Suprapubic skin (tissue), 4 donors: ENCODE measurements around the gene RAB44. TPM values are rescaled to one million over a fixed set of nuclear protein-coding genes. Genes with fewer than 3 reads are reported as not detected.

ENCODE experiments used
- DNase-seq, 2 donors: peaks; one replicate each; pipeline ENCODE4 v3.0.0-alpha.2; 2019; ENCODE audit warnings: low spot score in 2 of 2
- H3K27ac ChIP-seq: fragments of 200-600 bp; sonication (generic); one replicate; pipeline ENCODE4 v1.5.1; 2019
- H3K27me3 ChIP-seq: fragments of 200-600 bp; sonication (generic); one replicate; pipeline ENCODE4 v1.5.1; 2019
- H3K36me3 ChIP-seq: fragments of 200-600 bp; sonication (generic); one replicate; pipeline ENCODE4 v1.5.1; 2019
- H3K4me1 ChIP-seq: fragments of 200-600 bp; sonication (generic); one replicate; pipeline ENCODE4 v1.5.1; 2019
- H3K4me3 ChIP-seq: fragments of 200-600 bp; sonication (generic); one replicate; pipeline ENCODE4 v1.5.1; 2019; ENCODE audit warnings: mild to moderate bottlenecking
- H3K9me3 ChIP-seq: fragments of 200-600 bp; sonication (generic); one replicate; pipeline ENCODE4 v1.5.1; 2019
- CTCF ChIP-seq, 2 donors: fragments of 200-600 bp in 1 of 2; fragments of 450-650 bp in 1 of 2; sonication (generic) in 1 of 2; IDR thresholded peaks; one replicate each; pipeline ENCODE4 v1.5.1; 2016 to 2019; ENCODE audit warnings: antibody characterized with exemption in 2 of 2, mild to moderate bottlenecking in 1 of 2, moderate library complexity in 1 of 2
- EP300 ChIP-seq: sonication (generic); formaldehyde crosslinking; IDR thresholded peaks from one replicate; pipeline ENCODE4 v1.6.1; 2017; ENCODE audit warnings: antibody characterized with exemption
- POLR2A ChIP-seq, 2 donors: fragments of 450-650 bp; IDR thresholded peaks; one replicate each; pipeline ENCODE4 v1.6.1; 2017; ENCODE audit warnings: antibody characterized with exemption in 2 of 2, mild to moderate bottlenecking in 2 of 2, moderate library complexity in 2 of 2
- POLR2AphosphoS5 ChIP-seq, 3 donors: sonication (generic); formaldehyde crosslinking; IDR thresholded peaks; one replicate each; pipeline ENCODE4 v1.6.1; 2017; ENCODE audit warnings: antibody characterized with exemption in 3 of 3
- WGBS: methylation state at CpG from one replicate; pipeline ENCODE4 v1.1.5; 2018; 5-methylcytosine and 5-hydroxymethylcytosine counted together
- total RNA-seq, 4 donors: library from RNA; depleted of rRNA; stranded (reverse); fragments of >200 nt; gene quantifications; one replicate each; pipeline ENCODE4 v1.1.0, GENCODE V29; 2016

The RAB44 gene
- total RNA-seq, 4 donors from 2014 or later: 0.16 to 1.1 (median 0.17) TPM; not detected in 1

GRCh38 chr6:36660771-36661471, 36.7 kb upstream of the RAB44 start:
- H3K4me3 ChIP-seq: peak overlapping the region; percentile 19
- no peak for TF ChIP-seq CTCF (IDR thresholded peaks at IDR 0.05)
- TF ChIP-seq POLR2AphosphoS5 (IDR thresholded peaks at IDR 0.05): no peak
- TF ChIP-seq EP300: no peak
- TF ChIP-seq POLR2A (IDR thresholded peaks at IDR 0.05): no peak

GRCh38 chr6:36662380-36662779, 35.2 kb upstream of the RAB44 start:
- Histone ChIP-seq H3K27ac (peak overlapping the region; percentile 35), H3K9me3 (no peaks in the 10 kb centered on the region), H3K4me1 (peaks cover 53% of the 10 kb centered on the region), H3K36me3 (no peaks in the 10 kb centered on the region), H3K27me3 (no peaks in the 10 kb centered on the region), H3K4me3 (no peak overlapping the region)
- 60% methylated on average over 5 of the region's 5 CpGs for WGBS
- no peak for DNase-seq
- TF ChIP-seq POLR2AphosphoS5 (IDR thresholded peaks at IDR 0.05): no peak
- no peak for TF ChIP-seq EP300
- no peak for TF ChIP-seq POLR2A (IDR thresholded peaks at IDR 0.05)
- TF ChIP-seq CTCF (IDR thresholded peaks at IDR 0.05): no peak

More at GRCh38 chr6:36660771-36661471, 36.7 kb upstream of the RAB44 start:
- Histone ChIP-seq H3K27me3 (no peaks in the 10 kb centered on the region), H3K36me3 (no peaks in the 10 kb centered on the region), H3K4me1 (peaks cover 42% of the 10 kb centered on the region), H3K27ac (no peak overlapping the region), H3K9me3 (no peaks in the 10 kb centered on the region)
- WGBS: 68% methylated on average over 11 of the region's 44 CpGs
- DNase-seq: peak in 1 of 2 donors; percentile 80

GRCh38 chr6:36662827-36663256, 34.8 kb upstream of the RAB44 start:
- Histone ChIP-seq H3K36me3 (no peaks in the 10 kb centered on the region), H3K4me1 (peaks cover 57% of the 10 kb centered on the region), H3K27ac (peak overlapping the region; percentile 35), H3K27me3 (no peaks in the 10 kb centered on the region), H3K4me3 (no peak overlapping the region), H3K9me3 (no peaks in the 10 kb centered on the region)
- WGBS: 51% methylated on average over 6 of the region's 6 CpGs
- no peak for DNase-seq
- no peak for TF ChIP-seq POLR2AphosphoS5 (IDR thresholded peaks at IDR 0.05)
- TF ChIP-seq CTCF (IDR thresholded peaks at IDR 0.05): no peak
- no peak for TF ChIP-seq EP300
- TF ChIP-seq POLR2A (IDR thresholded peaks at IDR 0.05): no peak

DNA sequence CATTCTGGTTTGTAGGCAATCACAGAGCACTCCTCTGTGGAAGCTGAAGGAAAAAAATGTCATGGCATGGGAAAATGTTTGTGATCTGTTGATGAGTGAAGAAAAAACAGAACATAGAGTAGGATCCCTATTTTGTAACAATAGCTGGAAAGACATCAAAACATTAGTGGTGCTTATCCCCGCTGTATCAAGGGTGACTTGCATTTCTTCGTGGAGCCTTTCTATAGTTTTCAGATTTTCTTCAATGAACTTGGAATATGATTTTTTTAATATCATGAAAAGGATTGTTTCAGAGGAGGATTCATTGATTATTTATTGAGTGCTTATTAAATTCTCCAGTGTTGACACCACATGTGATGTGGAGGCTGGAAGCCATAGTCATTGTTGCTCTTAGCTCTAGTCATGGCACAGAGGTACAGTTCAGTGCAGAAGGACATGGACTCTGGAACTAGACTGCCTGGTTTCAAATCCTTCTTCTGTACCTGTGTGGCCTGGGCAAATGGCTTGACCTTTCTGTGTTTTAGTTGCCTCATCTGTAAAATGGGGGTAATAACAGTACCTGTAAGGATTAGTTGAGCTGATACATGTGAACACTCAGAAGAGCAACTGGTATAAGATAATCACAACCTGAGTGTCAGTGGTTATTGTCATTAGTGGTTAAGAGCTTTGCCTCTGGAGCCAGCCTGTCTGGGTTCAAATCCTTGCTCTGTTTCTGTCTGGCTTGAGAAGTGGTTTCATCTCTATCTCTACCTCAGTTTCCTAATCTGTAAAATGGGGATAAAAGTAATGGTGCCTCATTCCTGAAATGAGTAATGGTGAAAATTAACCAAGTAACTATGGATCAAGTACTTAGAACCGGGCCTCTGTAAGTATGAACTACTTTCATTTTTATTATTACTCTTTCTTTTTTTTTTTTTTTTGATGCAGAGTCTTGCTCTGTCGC, 33.9 kb upstream of the RAB44 start:
- TF ChIP-seq CTCF (IDR thresholded peaks at IDR 0.05) (no peak), EP300 (no peak), POLR2AphosphoS5 (IDR thresholded peaks at IDR 0.05) (no peak)
- no peaks in the 10 kb centered on the region for H3K36me3 ChIP-seq
- H3K27ac ChIP-seq: no peak overlapping the region
- DNase-seq: no peak
- peaks cover 59% of the 10 kb centered on the region for H3K4me1 ChIP-seq
- 55% methylated on average over 4 of the region's 4 CpGs for WGBS
- H3K4me3 ChIP-seq: no peak overlapping the region
- H3K27me3 ChIP-seq: no peaks in the 10 kb centered on the region
- H3K9me3 ChIP-seq: no peaks in the 10 kb centered on the region

DNA sequence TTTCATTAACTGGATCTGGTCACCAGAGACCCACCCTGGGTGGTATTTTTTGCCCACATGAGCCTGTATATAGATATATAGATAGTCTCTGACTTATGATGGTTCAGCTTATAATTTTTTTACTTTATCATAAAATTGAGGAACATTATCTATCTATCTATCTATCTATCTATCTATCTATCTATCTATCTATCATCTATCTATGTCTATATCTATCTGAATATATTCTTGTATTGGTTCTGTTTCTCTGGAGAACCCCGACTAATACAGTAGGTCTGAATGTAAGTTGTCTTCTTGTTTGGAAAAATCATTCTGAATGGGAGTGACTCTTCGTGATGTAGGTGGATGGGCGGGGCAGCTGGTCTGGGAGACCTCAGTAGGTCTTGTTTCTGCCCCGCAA, 32.4 kb upstream of the RAB44 start:
- Histone ChIP-seq H3K36me3 (no peaks in the 10 kb centered on the region), H3K27me3 (no peaks in the 10 kb centered on the region), H3K9me3 (no peaks in the 10 kb centered on the region), H3K27ac (no peak overlapping the region), H3K4me1 (peaks cover 51% of the 10 kb centered on the region), H3K4me3 (no peak overlapping the region)
- no peak for DNase-seq
- WGBS: 76% methylated on average over 4 of the region's 4 CpGs
- TF ChIP-seq POLR2A (IDR thresholded peaks at IDR 0.05) (no peak), POLR2AphosphoS5 (IDR thresholded peaks at IDR 0.05) (no peak), EP300 (no peak), CTCF (IDR thresholded peaks at IDR 0.05) (no peak)
